Gastrocnemius medialis (tissue), 4 donors: ENCODE measurements around the gene ELF4.

Experiments used
- CTCF ChIP-seq, 5 experiments: fragments of 450-650 bp in 3 of 5; fragments of 200-600 bp in 2 of 5; sonication (generic) in 2 of 5; IDR thresholded peaks in 4 of 5; conservative IDR thresholded peaks in 1 of 5; 1 replicate in 4 of 5; 2 replicates in 1 of 5; pipeline ENCODE4 v1.5.1; 2016 to 2019; ENCODE audit warnings: antibody characterized with exemption in 5 of 5, mild to moderate bottlenecking in 3 of 5, moderate library complexity in 3 of 5
- POLR2A ChIP-seq, 2 donors: fragments of 450-650 bp; IDR thresholded peaks; one replicate each; pipeline ENCODE4 v1.6.1; 2017; ENCODE audit warnings: antibody characterized with exemption in 2 of 2, mild to moderate bottlenecking in 2 of 2, moderate library complexity in 2 of 2

DNA sequence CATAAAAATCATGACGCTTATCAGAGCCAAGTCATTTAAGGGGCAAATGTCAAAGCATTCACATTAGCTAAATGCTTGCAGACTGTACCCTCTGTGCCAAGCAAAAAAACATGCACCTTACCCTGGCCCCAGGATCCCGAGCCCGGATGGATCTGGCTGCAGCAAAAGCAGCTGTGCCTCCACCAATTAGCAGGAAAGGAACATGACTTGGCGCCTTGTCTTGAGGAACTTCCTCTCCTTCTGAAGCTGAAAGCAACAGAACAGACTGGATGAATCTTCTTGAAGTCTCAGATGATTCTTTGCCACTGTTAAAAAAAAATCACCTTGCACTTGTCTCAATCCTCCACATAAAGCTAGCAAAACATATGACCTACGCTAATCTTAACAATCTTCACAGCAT, 37.3 kb upstream of the ELF4 start:
- TF ChIP-seq CTCF (IDR thresholded peaks at IDR 0.05 in 4 of 5, conservative IDR thresholded peaks at IDR 0.05 in 1 of 5) (no peak), POLR2A (IDR thresholded peaks at IDR 0.05) (no peak)
